ENCODE measurements around the gene SORCS2.

GRCh38 chr4:7168106-7168505 is 24.2 kb upstream of the SORCS2 start:
- no peak for TF ChIP-seq POLR2AphosphoS5 (IDR thresholded peaks at IDR 0.05; ENCODE audit: borderline replicate concordance, low read depth, low read length)
- TF ChIP-seq EZH2 (IDR thresholded peaks at IDR 0.05) = no peak

Data from SK-N-MC (cell line).